Placental pericyte (primary cell): ENCODE results near the gene DNAJC2. TPM values are rescaled to one million over a fixed set of nuclear protein-coding genes. Genes with fewer than 3 reads are reported as not detected.

ENCODE experiments used
- small RNA-seq: library from RNA; depleted of rRNA; stranded (forward); fragments of <200 nt; gene quantifications from one replicate; pipeline ENCODE3, GENCODE V24; 2012; ENCODE audit warnings: low replicate concordance
- total RNA-seq: library from RNA; depleted of rRNA; stranded (reverse); fragments of >200 nt; gene quantifications from 2 replicates; pipeline ENCODE4 v1.2.3, GENCODE V29; 2012

DNAJC2 gene
- 21.2 and 25.8 TPM in 2 replicates for total RNA-seq

GRCh38 chr7:103344453-103345149 lies at the start of gene DNAJC2:
Gene DNAJC2, minus strand, starts transcription at chr7:103344767. Its CDS starts 145 bp downstream, at chr7:103344622.

GRCh38 chr7:103347507-103348267 lies 3.1 kb upstream of the DNAJC2 start, which contains the start of gene PSMC2:
Gene PSMC2, plus strand, starts transcription at chr7:103347643. Its CDS starts 69 bp downstream, at chr7:103347712.

GRCh38 chr7:103296901-103297836 lies 47.4 kb downstream of the DNAJC2 start, which contains the start of gene PMPCB:
Gene PMPCB, plus strand, starts transcription at chr7:103297435. Its CDS starts 25 bp downstream, at chr7:103297460.

Small RNA genes within 50 kb of the gene (small RNA-seq; reads per million reads assigned to genes)
- gene RPS29P16 = not detected

Other genes with a start within 250 kb of the DNAJC2 start
- 3.3 and 6.2 TPM in 2 replicates for gene NAPEPLD, start 195.7 kb downstream of the DNAJC2 start, total RNA-seq
- 51.5 and 71.6 TPM in 2 replicates for gene PMPCB, start 47.3 kb downstream of the DNAJC2 start, total RNA-seq
- 225 and 237 TPM in 2 replicates for gene PSMC2, start 2.9 kb upstream of the DNAJC2 start, total RNA-seq
- gene SLC26A5, start 101.4 kb upstream of the DNAJC2 start, total RNA-seq = not detected in 2 replicates